Mesothelial cell of epicardium (in vitro differentiated cells): ENCODE data around the gene GBX1. TPM values are rescaled to one million over a fixed set of nuclear protein-coding genes. Genes with fewer than 3 reads are reported as not detected.

Experiments used
- DNase-seq, 2 experiments: peaks; one replicate each; pipeline ENCODE4 v3.0.0; 2021; ENCODE audit warnings: low spot score in 2 of 2; ENCODE audit not compliant: unreplicated experiment in 2 of 2
- H3K27ac Mint-ChIP-seq: 2 replicates; pipeline ENCODE4 v1.8.0; 2021; ENCODE audit warnings: mixed read lengths
- H3K27me3 Mint-ChIP-seq: 2 replicates; pipeline ENCODE4 v1.8.0; 2021; ENCODE audit warnings: low read depth, mixed read lengths
- H3K36me3 Mint-ChIP-seq: 2 replicates; pipeline ENCODE4 v1.8.0; 2021; ENCODE audit warnings: mixed read lengths
- H3K4me1 Mint-ChIP-seq: 2 replicates; pipeline ENCODE4 v1.8.0; 2021; ENCODE audit warnings: mixed read lengths
- H3K4me3 Mint-ChIP-seq: 2 replicates; pipeline ENCODE4 v1.8.0; 2021; ENCODE audit warnings: mild to moderate bottlenecking, moderate library complexity, mixed read lengths
- H3K9me3 Mint-ChIP-seq: 2 replicates; pipeline ENCODE4 v1.8.0; 2021; ENCODE audit warnings: mixed read lengths
- CTCF ChIP-seq: fragments of 200-600 bp; sonication (generic); IDR thresholded peaks from one replicate; pipeline ENCODE4 v1.5.0; 2021; ENCODE audit warnings: antibody characterized with exemption; ENCODE audit not compliant: unreplicated experiment
- total RNA-seq: library from RNA; stranded (reverse); gene quantifications from 3 replicates; pipeline ENCODE4 v1.2.1, GENCODE V29; 2021

GBX1 gene
- total RNA-seq, 1 donor from 2014 or later: not detected

- peaks cover 30% of the 10 kb centered on the region for H3K36me3 Mint-ChIP-seq
These were observed 26.7 kb downstream of the GBX1 start for GRCh38 chr7:151140826-151141225.

GRCh38 chr7:151139791-151140190 lies 27.7 kb downstream of the GBX1 start:
- Mint-ChIP-seq H3K9me3 (no peaks in the 10 kb centered on the region), H3K36me3 (peaks cover 28% of the 10 kb centered on the region), H3K4me3 (no peak overlapping the region), H3K27me3 (no peaks in the 10 kb centered on the region), H3K4me1 (peaks cover 2% of the 10 kb centered on the region), H3K27ac (no peak overlapping the region)
- no peak for TF ChIP-seq CTCF
- no peak for DNase-seq

More at GRCh38 chr7:151140826-151141225, 26.7 kb downstream of the GBX1 start:
- no peak for TF ChIP-seq CTCF
- H3K4me1 Mint-ChIP-seq: peaks cover 2% of the 10 kb centered on the region
- no peak overlapping the region for H3K4me3 Mint-ChIP-seq
- H3K27me3 Mint-ChIP-seq: no peaks in the 10 kb centered on the region
- DNase-seq: no peak
- no peaks in the 10 kb centered on the region for H3K9me3 Mint-ChIP-seq
- no peak overlapping the region for H3K27ac Mint-ChIP-seq

DNA sequence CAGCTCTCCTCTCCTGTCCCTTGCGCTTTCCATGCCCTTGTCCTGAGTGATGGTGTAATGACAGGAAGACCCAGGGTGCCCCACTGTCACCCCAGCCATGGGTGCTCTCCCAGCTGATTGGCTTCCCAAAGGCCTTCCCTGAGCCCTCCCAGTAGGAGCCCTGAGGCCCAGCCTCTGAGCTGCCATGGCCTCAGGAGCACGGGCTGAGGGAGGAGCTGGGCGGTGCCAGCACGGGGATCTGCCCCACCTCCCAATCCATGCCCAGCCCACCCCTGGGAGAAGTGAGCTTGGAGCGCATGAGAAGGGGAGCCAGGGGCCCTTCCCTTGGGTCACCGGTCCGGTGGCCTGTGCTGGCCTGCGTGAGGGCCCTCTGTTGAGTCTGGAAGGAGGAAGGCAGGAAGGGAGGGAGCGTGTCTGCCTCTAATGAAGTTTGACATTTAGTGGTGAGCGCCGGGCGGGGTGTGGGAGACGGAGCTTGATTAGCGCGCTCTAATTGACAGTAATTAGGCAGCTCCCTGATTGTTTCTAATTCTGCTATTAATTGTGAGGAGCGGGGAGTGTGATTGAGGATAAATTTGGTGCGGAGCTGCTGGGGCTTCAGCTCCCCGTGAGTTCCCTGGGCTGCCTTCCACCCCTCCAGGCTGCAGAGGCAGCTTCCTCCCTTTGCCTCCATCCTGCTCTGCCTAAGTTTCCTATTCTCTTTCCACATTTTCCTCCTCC lies 28.3 kb downstream of the GBX1 start:
- TF ChIP-seq CTCF: no peak
- Mint-ChIP-seq H3K9me3 (no peaks in the 10 kb centered on the region), H3K4me1 (peaks cover 2% of the 10 kb centered on the region), H3K4me3 (no peak overlapping the region), H3K36me3 (peaks cover 30% of the 10 kb centered on the region), H3K27me3 (no peaks in the 10 kb centered on the region), H3K27ac (no peak overlapping the region)
- no peak for DNase-seq

GRCh38 chr7:151138153-151138851 lies 29.2 kb downstream of the GBX1 start:
- no peaks in the 10 kb centered on the region for H3K9me3 Mint-ChIP-seq
- H3K27ac Mint-ChIP-seq: no peak overlapping the region
- TF ChIP-seq CTCF: no peak
- H3K4me3 Mint-ChIP-seq: no peak overlapping the region
- no peaks in the 10 kb centered on the region for H3K27me3 Mint-ChIP-seq
- DNase-seq: no peak
- peaks cover 2% of the 10 kb centered on the region for H3K4me1 Mint-ChIP-seq
- peaks cover 24% of the 10 kb centered on the region for H3K36me3 Mint-ChIP-seq

DNA sequence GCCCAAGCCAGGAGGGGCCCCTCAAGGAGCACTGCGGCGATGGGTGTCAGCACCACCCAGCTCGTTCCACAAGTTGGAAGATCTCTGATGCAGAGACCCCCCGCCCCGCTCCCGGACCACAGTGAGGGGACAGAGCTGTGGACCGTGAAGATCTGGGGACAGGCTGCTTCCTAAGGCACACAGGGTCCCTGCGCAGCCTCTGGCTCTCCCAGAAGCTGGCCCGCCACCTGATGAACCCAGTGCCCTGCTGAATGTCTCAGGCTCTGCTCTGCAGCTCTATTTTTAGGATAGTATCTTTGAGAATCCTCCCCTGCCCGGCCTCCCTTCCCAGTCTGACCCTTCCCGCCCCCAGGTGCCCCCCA lies 29.7 kb downstream of the GBX1 start:
- Mint-ChIP-seq H3K27ac (no peak overlapping the region), H3K36me3 (peaks cover 23% of the 10 kb centered on the region)
- DNase-seq: no peak

More for the DNA sequence above, 29.7 kb downstream of the GBX1 start:
- H3K4me3 Mint-ChIP-seq: no peak overlapping the region
- TF ChIP-seq CTCF: no peak
- H3K9me3 Mint-ChIP-seq: no peaks in the 10 kb centered on the region
- H3K4me1 Mint-ChIP-seq: peaks cover 2% of the 10 kb centered on the region
- H3K27me3 Mint-ChIP-seq: no peaks in the 10 kb centered on the region
